ENCODE data around the gene PRCC.

PRCC gene

GRCh38 chr1:156745881-156746280 is 21.5 kb upstream of the PRCC start:
- Histone ChIP-seq H3K36me3 (ENCODE audit: control insufficient read depth, insufficient read depth, low read length) (peaks cover 36% of the 10 kb centered on the region), H3K27me3 (ENCODE audit: control insufficient read depth, insufficient read depth, low read length) (no peaks in the 10 kb centered on the region), H3K27ac (ENCODE audit: low read depth, low read length) (peak overlapping the region; percentile 100), H3K9ac (ENCODE audit: low read depth, low read length) (no peak overlapping the region), H3K4me3 (ENCODE audit: low read depth, low read length) (peak overlapping the region; percentile 74), H3K4me1 (ENCODE audit: control insufficient read depth, insufficient read depth, low read length) (peaks cover 52% of the 10 kb centered on the region), H3K9me3 (ENCODE audit: control insufficient read depth, insufficient read depth, low read length) (no peaks in the 10 kb centered on the region)

DNA sequence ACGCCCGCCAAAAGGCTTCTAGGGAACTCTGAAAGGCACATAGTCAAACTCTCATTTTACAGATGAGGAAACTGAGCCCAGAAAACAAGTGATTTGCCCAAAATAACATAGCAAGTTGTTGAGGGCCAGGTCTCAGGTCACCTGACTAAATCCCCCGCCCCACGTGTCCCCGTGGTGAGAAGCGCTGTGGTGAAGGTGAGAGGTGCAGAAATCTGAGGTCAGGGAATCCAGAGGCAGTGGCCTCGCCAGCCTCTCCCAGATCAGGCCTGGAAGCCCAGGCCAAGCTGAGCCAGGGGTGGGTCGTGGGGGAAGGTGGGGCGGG is 21.0 kb upstream of the PRCC start:
- Histone ChIP-seq H3K9me3 (ENCODE audit: control insufficient read depth, insufficient read depth, low read length) (no peaks in the 10 kb centered on the region), H3K27me3 (ENCODE audit: control insufficient read depth, insufficient read depth, low read length) (no peaks in the 10 kb centered on the region), H3K36me3 (ENCODE audit: control insufficient read depth, insufficient read depth, low read length) (peaks cover 36% of the 10 kb centered on the region), H3K9ac (ENCODE audit: low read depth, low read length) (peak overlapping the region; percentile 98), H3K4me3 (ENCODE audit: low read depth, low read length) (peak overlapping the region; percentile 74), H3K4me1 (ENCODE audit: control insufficient read depth, insufficient read depth, low read length) (peaks cover 52% of the 10 kb centered on the region), H3K27ac (ENCODE audit: low read depth, low read length) (peak overlapping the region; percentile 100)

DNA sequence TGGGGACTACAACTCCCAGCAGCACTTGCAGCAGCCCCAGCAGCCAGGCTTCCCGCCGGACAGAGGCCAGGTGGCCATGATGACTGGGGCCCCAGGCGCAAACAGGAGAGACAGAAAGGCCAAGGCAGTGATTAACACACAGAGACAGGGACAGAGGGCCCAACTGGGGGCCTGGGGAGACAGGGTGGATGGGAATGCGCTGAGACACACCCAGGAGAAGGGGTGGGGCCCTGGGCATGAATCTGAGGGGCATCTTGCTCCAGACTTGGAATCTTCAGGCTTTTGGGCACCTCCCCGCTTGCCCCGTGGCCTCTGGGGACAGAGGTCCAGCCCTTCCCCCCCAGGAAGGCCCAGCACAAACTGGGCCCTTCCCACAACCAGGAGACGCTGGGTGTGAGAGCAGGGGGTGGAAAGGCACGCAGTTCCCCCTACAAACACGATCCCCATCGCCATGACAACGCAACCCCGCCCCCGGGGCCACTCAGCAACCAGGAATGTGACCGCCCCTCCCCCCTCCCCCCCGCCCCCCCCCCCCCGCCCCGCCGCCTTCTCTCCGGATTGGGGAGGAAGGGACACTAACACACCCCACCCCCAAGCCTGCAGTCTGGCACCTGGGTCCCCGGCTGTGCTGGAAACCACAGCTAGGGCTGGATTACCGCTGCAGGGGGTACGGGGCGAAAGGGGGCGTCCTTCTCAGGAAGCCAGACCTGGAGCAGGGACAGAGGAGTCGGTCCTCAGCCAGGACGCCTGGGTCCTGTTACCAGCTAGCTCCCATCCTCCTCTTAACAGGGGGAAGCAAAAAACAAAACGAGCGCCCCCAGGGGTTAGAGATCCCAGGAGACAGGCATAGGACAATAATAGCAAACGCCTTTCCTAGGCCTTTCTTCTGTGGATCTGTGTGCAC is 20.4 kb upstream of the PRCC start:
- H3K9me3 ChIP-seq (ENCODE audit: control insufficient read depth, insufficient read depth, low read length): no peaks in the 10 kb centered on the region
- H3K27ac ChIP-seq (ENCODE audit: low read depth, low read length): peak overlapping the region; percentile 100
- H3K36me3 ChIP-seq (ENCODE audit: control insufficient read depth, insufficient read depth, low read length): peaks cover 36% of the 10 kb centered on the region
- H3K9ac ChIP-seq (ENCODE audit: low read depth, low read length): peak overlapping the region; percentile 98
- peak overlapping the region; percentile 96 for H3K4me3 ChIP-seq (ENCODE audit: low read depth, low read length)
- H3K27me3 ChIP-seq (ENCODE audit: control insufficient read depth, insufficient read depth, low read length): no peaks in the 10 kb centered on the region
- peaks cover 45% of the 10 kb centered on the region for H3K4me1 ChIP-seq (ENCODE audit: control insufficient read depth, insufficient read depth, low read length)

DNA sequence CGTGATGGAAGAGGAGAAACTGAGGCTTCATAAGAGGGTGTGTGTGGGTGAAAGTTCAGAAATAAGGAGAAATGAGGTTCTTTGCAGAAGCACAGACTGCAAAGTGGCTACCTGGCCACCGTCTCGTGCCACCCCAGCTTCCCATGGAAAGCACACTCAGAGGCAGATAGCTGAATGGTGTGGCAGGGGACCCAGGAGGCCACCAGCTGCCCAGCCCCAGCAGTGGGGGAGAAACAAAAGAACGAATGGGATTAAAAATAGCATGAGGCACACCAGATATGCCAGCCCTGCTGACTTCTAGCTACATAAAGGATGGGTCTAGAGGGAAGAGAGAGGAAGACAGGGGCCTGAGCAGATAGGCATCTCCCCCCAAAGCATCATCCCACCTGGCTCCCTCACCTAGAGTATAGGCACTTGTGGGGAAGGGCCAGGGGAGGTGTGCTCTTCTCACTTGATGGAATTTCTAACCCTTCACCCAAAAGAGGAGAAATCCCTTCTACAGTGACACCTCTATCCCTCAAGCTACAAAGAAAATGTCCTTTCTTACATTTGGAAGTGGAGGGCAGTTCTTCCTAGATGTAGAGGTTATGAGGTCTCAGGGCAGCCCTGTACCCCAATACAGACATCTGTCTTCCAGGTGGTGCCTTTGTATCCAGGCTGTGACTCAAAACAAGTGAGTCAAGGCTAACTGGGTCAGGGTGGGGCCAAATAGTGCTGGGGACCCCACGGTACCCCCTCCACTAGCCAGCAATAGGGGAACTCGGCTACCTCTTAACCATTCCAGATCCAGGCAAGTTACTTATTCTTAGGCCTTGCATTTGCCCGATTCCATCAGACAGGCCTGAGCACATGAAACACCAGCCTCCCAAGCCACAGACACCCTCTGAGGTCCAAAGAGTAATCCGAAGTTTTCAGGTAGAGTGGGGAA is 19.3 kb upstream of the PRCC start:
- Histone ChIP-seq H3K27me3 (ENCODE audit: control insufficient read depth, insufficient read depth, low read length) (no peaks in the 10 kb centered on the region), H3K36me3 (ENCODE audit: control insufficient read depth, insufficient read depth, low read length) (peaks cover 26% of the 10 kb centered on the region), H3K4me1 (ENCODE audit: control insufficient read depth, insufficient read depth, low read length) (peaks cover 49% of the 10 kb centered on the region), H3K9me3 (ENCODE audit: control insufficient read depth, insufficient read depth, low read length) (no peaks in the 10 kb centered on the region), H3K9ac (ENCODE audit: low read depth, low read length) (peak overlapping the region; percentile 1; the same call in 1 of the 2 replicates), H3K27ac (ENCODE audit: low read depth, low read length) (peak overlapping the region; percentile 100), H3K4me3 (ENCODE audit: low read depth, low read length) (peak overlapping the region; percentile 96)

- H3K36me3 ChIP-seq (ENCODE audit: control insufficient read depth, insufficient read depth, low read length): peaks cover 18% of the 10 kb centered on the region
- no peak overlapping the region for H3K9ac ChIP-seq (ENCODE audit: low read depth, low read length)
- peak overlapping the region; percentile 96 for H3K4me3 ChIP-seq (ENCODE audit: low read depth, low read length)
- no peaks in the 10 kb centered on the region for H3K27me3 ChIP-seq (ENCODE audit: control insufficient read depth, insufficient read depth, low read length)
- H3K9me3 ChIP-seq (ENCODE audit: control insufficient read depth, insufficient read depth, low read length): no peaks in the 10 kb centered on the region
- H3K27ac ChIP-seq (ENCODE audit: low read depth, low read length): peak overlapping the region; percentile 100
- H3K4me1 ChIP-seq (ENCODE audit: control insufficient read depth, insufficient read depth, low read length): peaks cover 52% of the 10 kb centered on the region
Observed at GRCh38 chr1:156748670-156749418, 18.5 kb upstream of the PRCC start.

DNA sequence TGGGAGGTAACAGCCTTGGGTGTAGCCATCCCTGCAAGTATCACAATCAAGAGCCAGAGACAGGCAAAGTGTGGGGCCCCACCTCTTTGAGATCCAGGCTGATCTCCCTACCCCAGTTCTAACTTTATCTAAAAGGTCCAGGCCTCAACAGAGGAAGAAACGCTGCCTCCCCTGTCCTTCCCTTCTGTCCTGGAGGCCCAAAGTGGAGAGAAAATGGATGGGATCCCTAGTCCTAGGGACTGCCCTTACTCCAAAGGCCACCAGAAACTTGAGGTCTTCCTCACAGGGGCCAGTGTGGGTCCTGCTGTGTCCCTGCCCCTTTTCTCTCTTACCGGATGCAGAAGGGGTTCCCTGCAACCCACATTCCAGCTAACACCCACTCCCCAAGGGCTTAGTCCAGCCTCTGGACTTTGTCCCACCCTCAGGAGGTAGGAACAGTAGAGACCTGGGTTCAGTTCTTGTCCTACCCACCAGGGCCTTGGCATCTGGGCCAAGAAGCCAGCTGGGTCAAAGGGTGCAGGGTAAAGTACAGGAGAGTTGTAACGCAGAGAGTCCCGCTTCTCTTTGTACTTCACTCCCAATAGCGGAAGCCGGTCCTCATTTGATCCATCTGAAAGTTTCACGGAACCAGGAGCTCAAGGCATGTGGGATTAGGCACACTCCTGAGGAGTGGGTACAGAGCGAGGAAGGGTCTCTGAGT is 17.8 kb upstream of the PRCC start:
- Histone ChIP-seq H3K4me1 (ENCODE audit: control insufficient read depth, insufficient read depth, low read length) (peaks cover 52% of the 10 kb centered on the region), H3K27ac (ENCODE audit: low read depth, low read length) (peak overlapping the region; percentile 100), H3K9me3 (ENCODE audit: control insufficient read depth, insufficient read depth, low read length) (no peaks in the 10 kb centered on the region), H3K4me3 (ENCODE audit: low read depth, low read length) (peak overlapping the region; percentile 96), H3K9ac (ENCODE audit: low read depth, low read length) (peak overlapping the region; percentile 88; the same call in 1 of the 2 replicates), H3K36me3 (ENCODE audit: control insufficient read depth, insufficient read depth, low read length) (peaks cover 15% of the 10 kb centered on the region; the same call in 1 of the 2 replicates), H3K27me3 (ENCODE audit: control insufficient read depth, insufficient read depth, low read length) (no peaks in the 10 kb centered on the region)

DNA sequence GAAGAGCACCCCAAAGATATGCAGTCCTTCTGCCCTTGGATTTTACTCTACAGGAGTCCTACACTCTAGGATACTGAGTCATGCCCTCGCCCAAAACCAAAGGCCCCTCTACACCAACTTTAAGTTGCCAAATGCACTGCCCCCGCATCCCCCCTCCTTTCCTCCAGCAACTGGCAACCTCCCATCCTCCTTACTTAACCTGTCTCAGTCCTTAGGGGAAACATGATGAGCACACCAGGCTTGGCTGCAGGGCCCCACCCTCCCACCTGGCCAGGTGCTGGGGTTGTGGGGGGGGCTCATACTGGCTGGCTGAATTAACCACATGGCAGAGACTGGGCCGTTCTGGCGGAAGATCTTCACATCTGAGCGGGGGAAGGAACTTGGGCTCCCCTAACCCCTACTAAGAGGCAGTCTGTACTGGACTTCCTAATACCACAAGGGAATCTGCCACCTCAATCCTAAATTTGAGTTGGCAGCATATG is 17.1 kb upstream of the PRCC start:
- H3K36me3 ChIP-seq (ENCODE audit: control insufficient read depth, insufficient read depth, low read length): peaks cover 10% of the 10 kb centered on the region; the same call in 1 of the 2 replicates
- no peaks in the 10 kb centered on the region for H3K27me3 ChIP-seq (ENCODE audit: control insufficient read depth, insufficient read depth, low read length)
- H3K27ac ChIP-seq (ENCODE audit: low read depth, low read length): peak overlapping the region; percentile 100
- peaks cover 52% of the 10 kb centered on the region for H3K4me1 ChIP-seq (ENCODE audit: control insufficient read depth, insufficient read depth, low read length)
- peak overlapping the region; percentile 88 for H3K9ac ChIP-seq (ENCODE audit: low read depth, low read length)
- H3K4me3 ChIP-seq (ENCODE audit: low read depth, low read length): peak overlapping the region; percentile 96
- H3K9me3 ChIP-seq (ENCODE audit: control insufficient read depth, insufficient read depth, low read length): no peaks in the 10 kb centered on the region

DNA sequence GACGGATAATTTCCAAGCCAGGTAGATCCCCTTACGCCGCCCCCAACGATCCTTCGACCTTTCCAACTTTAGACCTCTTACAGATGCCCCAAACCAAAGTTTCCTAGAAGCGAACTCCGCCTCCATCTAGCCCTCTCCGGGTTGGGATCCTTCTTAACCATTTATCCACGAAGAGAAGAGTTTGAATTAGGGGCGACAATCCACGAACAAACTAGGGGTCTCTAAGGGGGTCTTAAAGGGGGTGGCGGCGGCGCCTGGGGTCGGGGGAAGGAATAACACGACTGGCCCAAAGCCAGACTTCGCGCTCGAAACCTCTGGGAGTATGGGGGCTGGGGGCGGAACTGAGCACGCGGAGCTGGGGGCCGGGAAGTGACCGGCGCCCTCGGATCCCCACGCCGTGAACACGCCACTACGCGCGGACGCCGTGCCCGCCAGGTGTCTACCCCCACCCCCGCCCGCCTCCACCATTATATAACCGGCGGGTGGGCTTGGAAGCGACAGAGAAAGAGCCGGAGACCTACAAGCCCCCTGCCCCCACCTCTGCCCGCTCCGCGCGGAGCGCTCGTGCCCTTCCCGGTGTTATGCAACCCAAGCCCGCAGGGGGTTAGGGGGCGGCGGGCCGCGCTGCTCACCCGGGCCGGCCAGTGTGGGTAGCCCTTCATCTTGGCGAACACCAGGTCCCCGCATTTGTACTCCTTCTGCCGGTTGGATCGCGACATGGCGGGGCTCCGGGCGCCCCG is 16.5 kb upstream of the PRCC start:
- Histone ChIP-seq H3K27ac (ENCODE audit: low read depth, low read length) (peak overlapping the region; percentile 100), H3K9ac (ENCODE audit: low read depth, low read length) (peak overlapping the region; percentile 88), H3K27me3 (ENCODE audit: control insufficient read depth, insufficient read depth, low read length) (no peaks in the 10 kb centered on the region), H3K36me3 (ENCODE audit: control insufficient read depth, insufficient read depth, low read length) (peaks cover 4% of the 10 kb centered on the region; the same call in 1 of the 2 replicates), H3K9me3 (ENCODE audit: control insufficient read depth, insufficient read depth, low read length) (no peaks in the 10 kb centered on the region), H3K4me3 (ENCODE audit: low read depth, low read length) (peak overlapping the region; percentile 96), H3K4me1 (ENCODE audit: control insufficient read depth, insufficient read depth, low read length) (peaks cover 47% of the 10 kb centered on the region)

DNA sequence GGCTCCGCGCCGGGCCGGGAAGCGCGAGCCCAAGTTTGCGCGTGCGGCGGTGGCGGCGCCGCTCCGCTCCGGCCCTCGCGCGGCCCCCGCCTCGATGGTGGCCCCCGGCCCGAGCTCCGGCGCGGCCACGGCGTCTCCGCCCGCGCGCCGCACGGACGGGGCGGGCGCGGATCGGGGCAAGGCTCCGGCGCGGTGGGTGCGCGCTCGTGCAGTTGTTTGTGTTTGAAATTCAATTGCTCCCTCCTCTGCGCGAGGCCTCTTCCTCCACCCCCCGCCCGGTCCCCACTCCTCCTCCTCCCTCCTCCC is 15.9 kb upstream of the PRCC start, which contains the start of gene HDGF:
TSS of gene HDGF (minus strand) at position 225 of the 306 bp plus-strand sequence. CDS start 246 bp downstream, outside the sequence.
- peaks cover 4% of the 10 kb centered on the region; the same call in 1 of the 2 replicates for H3K36me3 ChIP-seq (ENCODE audit: control insufficient read depth, insufficient read depth, low read length)
- H3K9me3 ChIP-seq (ENCODE audit: control insufficient read depth, insufficient read depth, low read length): no peaks in the 10 kb centered on the region
- H3K27me3 ChIP-seq (ENCODE audit: control insufficient read depth, insufficient read depth, low read length): no peaks in the 10 kb centered on the region
- H3K9ac ChIP-seq (ENCODE audit: low read depth, low read length): peak within 1 kb of the TSS; percentile 94
- H3K27ac ChIP-seq (ENCODE audit: low read depth, low read length): peak within 1 kb of the TSS; percentile 100
- H3K4me3 ChIP-seq (ENCODE audit: low read depth, low read length): peak within 1 kb of the TSS; percentile 96
- peaks cover 42% of the 10 kb centered on the region for H3K4me1 ChIP-seq (ENCODE audit: control insufficient read depth, insufficient read depth, low read length)
